Left colon (tissue), 2 donors: ENCODE results near the gene DIO1. TPM values are rescaled to one million over a fixed set of nuclear protein-coding genes. Genes with fewer than 3 reads are reported as not detected.
A peak's percentile ranks its signal among the peaks of the same experiment; 100 is the strongest.
"Not testable (repeated sequence)": the region's sequence is repeated elsewhere in the genome, so short reads cannot be mapped to it uniquely, and the experiment has no call there.

Source experiments
- ATAC-seq: fragments of 200-7000 bp; cut with Tn5 transposase; one replicate; pipeline ENCODE4 v1.9.1; 2020; ENCODE audit warnings: mild to moderate bottlenecking, moderate library complexity
- DNase-seq, 2 donors: peaks; one replicate each; pipeline ENCODE4 v3.0.0-alpha.2; 2020
- intact Hi-C, 2 donors: fragments of 100-400 bp; cut with DNase I in 1 of 2; cut with micrococcal nuclease in 1 of 2; formaldehyde crosslinking; loops; one replicate each; pipeline versions ENCODE4 v1.11.2 to v1.14.0; 2022; cut with DNase I, micrococcal nuclease
- long read RNA-seq: library from polyadenylated mRNA; unstranded; transcript quantifications from one replicate; pipeline ENCODE4 v2.0.0, GENCODE V29; 2021
- total RNA-seq, 2 donors: library from RNA; stranded (reverse); fragmentation: NEBNext Ultra II Directional; extraction: Animal tissue kit (Norgen Biotek cat#: 25700); gene quantifications; one replicate each; pipeline ENCODE4 v1.2.1, GENCODE V29; 2021
- donor health status: DM: no; HTN: no; CAD: no.
- donor health status: DM: yes; HTN: yes; CAD: no.

DIO1 gene
- under 1 TPM in 1 of 2 donors, not detected in 1; 0.31 TPM for total RNA-seq
- long read RNA-seq: 0 reads

- DNase-seq: no peak
- intact Hi-C loops: no loop called here
- peak; percentile 20 for ATAC-seq
Measured at GRCh38 chr1:53893999-53894636, at the start of gene DIO1. Gene DIO1 (plus strand): TSS chr1:53894187. CDS start chr1:53894211, 24 bp downstream.

GRCh38 chr1:53847980-53848379 is 46.0 kb upstream of the DIO1 start:
- intact Hi-C loops: no loop called here
- ATAC-seq: no peak
- DNase-seq: no peak

- intact Hi-C loops: loop anchor here in 1 of 2 donors (10.0 kb wide), 1 partner anchor 195 kb away; no protein-coding TSS in a partner anchor
- ATAC-seq: no peak
- DNase-seq: no peak
Measured at GRCh38 chr1:53850082-53850673, 43.8 kb upstream of the DIO1 start.

- DNase-seq (no peak), ATAC-seq (no peak)
- intact Hi-C loops: loop anchor here in 1 of 2 donors (10.0 kb wide), 1 partner anchor 193 kb away; no protein-coding TSS in a partner anchor
Measured at GRCh38 chr1:53851571-53852285, 42.3 kb upstream of the DIO1 start.

GRCh38 chr1:53860967-53861411 is 33.0 kb upstream of the DIO1 start:
- DNase-seq (peak in 1 of 2 donors; percentile 23), ATAC-seq (peak; percentile 80)
- intact Hi-C loops: no loop called here

GRCh38 chr1:53862507-53862906 is 31.5 kb upstream of the DIO1 start:
- DNase-seq (no peak), ATAC-seq (no peak)
- intact Hi-C loops: no loop called here

- intact Hi-C loops: no loop called here
Measured at GRCh38 chr1:53868565-53868964, 25.4 kb upstream of the DIO1 start.

GRCh38 chr1:53869454-53870117 is 24.4 kb upstream of the DIO1 start:
- no peak for ATAC-seq
- DNase-seq: no peak
- intact Hi-C loops: loop anchor here in 1 of 2 donors (5.0 kb wide), 1 partner anchor 93 kb away; no protein-coding TSS in a partner anchor

More at GRCh38 chr1:53868565-53868964, 25.4 kb upstream of the DIO1 start:
- DNase-seq (no peak), ATAC-seq (peak; percentile 89)

- intact Hi-C loops: loop anchor here in 1 of 2 donors (5.0 kb wide), 1 partner anchor 91 kb away; no protein-coding TSS in a partner anchor
Measured at GRCh38 chr1:53871221-53871620, 22.8 kb upstream of the DIO1 start.

GRCh38 chr1:53871773-53872484 is 22.1 kb upstream of the DIO1 start:
- intact Hi-C loops: loop anchor here in 1 of 2 donors (5.0 kb wide), 1 partner anchor 90 kb away; no protein-coding TSS in a partner anchor
- ATAC-seq (no peak), DNase-seq (no peak)

More at GRCh38 chr1:53871221-53871620, 22.8 kb upstream of the DIO1 start:
- DNase-seq (no peak), ATAC-seq (no peak)

GRCh38 chr1:53875150-53875549 is 18.8 kb upstream of the DIO1 start:
- ATAC-seq, intact Hi-C loops, DNase-seq: not testable (repeated sequence)

- DNase-seq (no peak), ATAC-seq (peak; percentile 42)
- intact Hi-C loops: no loop called here
Measured at GRCh38 chr1:53878492-53879105, 15.4 kb upstream of the DIO1 start.

- ATAC-seq, intact Hi-C loops, DNase-seq: not testable (repeated sequence)
Measured at GRCh38 chr1:53881853-53882252, 12.1 kb upstream of the DIO1 start.

- ATAC-seq, DNase-seq, intact Hi-C loops: not testable (repeated sequence)
Measured at GRCh38 chr1:53883600-53883999, 10.4 kb upstream of the DIO1 start.

- intact Hi-C loops: no loop called here
- no peak for ATAC-seq
- DNase-seq: no peak
Measured at GRCh38 chr1:53888681-53889080, 5.3 kb upstream of the DIO1 start.

GRCh38 chr1:53889304-53890298 is 4.4 kb upstream of the DIO1 start, which contains the start of gene YIPF1:
Gene YIPF1 (minus strand): TSS chr1:53889797. CDS start chr1:53888937, 860 bp downstream.
- DNase-seq (peak; percentile 93 to 94), ATAC-seq (peak; percentile 99)
- intact Hi-C loops: no loop called here
